ENCODE measurements around the gene MICU1.

The MICU1 gene

GRCh38 chr10:72638586-72639440 lies 12.9 kb upstream of the MICU1 start:
- no peak for TF ChIP-seq Cebpa-rat (IDR thresholded peaks at IDR 0.05)
- H3K4me2 ChIP-seq: peak overlapping the region in 3 of 11 experiments; percentile 64 to 77 (median 66); a peak in 2 of 22 replicates
- H3K4me1 ChIP-seq: peaks cover 0 to 27% (median 16%) of the 10 kb centered on the region in 10 experiments; a peak in 17 of 20 replicates
- no peaks in the 10 kb centered on the region for H3K36me3 ChIP-seq
- H3K4me3 ChIP-seq: no peak overlapping the region
- no peaks in the 10 kb centered on the region for H4K20me1 ChIP-seq
- no peak overlapping the region for H3K9ac ChIP-seq
- peak overlapping the region in 1 of 11 experiments; percentile 65; a peak in 1 of 22 replicates for H3K27ac ChIP-seq
- no peaks in the 10 kb centered on the region for H3K9me3 ChIP-seq (replicated peaks in 1 of 11)
- no peaks in the 10 kb centered on the region for H3K27me3 ChIP-seq

- H3K4me1 ChIP-seq: peaks cover 0 to 27% (median 16%) of the 10 kb centered on the region in 10 experiments; a peak in 17 of 20 replicates
- no peak overlapping the region for H3K4me3 ChIP-seq
- no peaks in the 10 kb centered on the region for H3K36me3 ChIP-seq
- no peaks in the 10 kb centered on the region for H3K27me3 ChIP-seq
- H3K9ac ChIP-seq: peak overlapping the region in 4 of 11 experiments; percentile 11 to 40 (median 16); a peak in 1 of 22 replicates
- peak overlapping the region in 10 of 11 experiments; percentile 32 to 77 (median 62); a peak in 17 of 22 replicates for H3K4me2 ChIP-seq
- TF ChIP-seq Cebpa-rat (IDR thresholded peaks at IDR 0.05): no peak
- H3K27ac ChIP-seq: peak overlapping the region in 10 of 11 experiments; percentile 13 to 65 (median 44); a peak in 17 of 22 replicates
- no peaks in the 10 kb centered on the region for H3K9me3 ChIP-seq (replicated peaks in 1 of 11)
- H4K20me1 ChIP-seq: no peaks in the 10 kb centered on the region
These were observed 11.5 kb upstream of the MICU1 start for GRCh38 chr10:72637398-72637857.

- Histone ChIP-seq H3K4me2 (no peak overlapping the region), H3K27ac (no peak overlapping the region), H3K27me3 (no peaks in the 10 kb centered on the region), H3K4me3 (no peak overlapping the region), H3K9me3 (replicated peaks in 1 of 11) (no peaks in the 10 kb centered on the region; a peak in 1 of 22 replicates), H4K20me1 (no peaks in the 10 kb centered on the region), H3K4me1 (peaks cover 6 to 14% (median 11%) of the 10 kb centered on the region in 10 experiments; a peak in 19 of 20 replicates), H3K9ac (no peak overlapping the region), H3K36me3 (no peaks in the 10 kb centered on the region)
- TF ChIP-seq Cebpa-rat (IDR thresholded peaks at IDR 0.05): no peak
These were observed 4.3 kb upstream of the MICU1 start for GRCh38 chr10:72630144-72630543.

- peak overlapping the region in 10 of 11 experiments; percentile 40 to 91 (median 80); a peak in 19 of 22 replicates for H3K27ac ChIP-seq
- H3K9ac ChIP-seq: peak overlapping the region; percentile 78 to 94 (median 89)
- no peaks in the 10 kb centered on the region for H3K27me3 ChIP-seq
- H3K36me3 ChIP-seq: peaks cover 0 to 7% (median 0%) of the 10 kb centered on the region in 11 experiments; a peak in 3 of 22 replicates
- H3K4me1 ChIP-seq: peaks cover 18 to 25% (median 23%) of the 10 kb centered on the region in 10 experiments
- peaks cover 0 to 8% (median 0%) of the 10 kb centered on the region in 11 experiments; a peak in 3 of 22 replicates for H4K20me1 ChIP-seq
- TF ChIP-seq Cebpa-rat (IDR thresholded peaks at IDR 0.05): no peak
- peak overlapping the region; percentile 84 to 100 (median 89) for H3K4me3 ChIP-seq
- no peaks in the 10 kb centered on the region; a peak in 1 of 22 replicates for H3K9me3 ChIP-seq (replicated peaks in 1 of 11)
- H3K4me2 ChIP-seq: peak overlapping the region; percentile 42 to 85 (median 76)
These were observed 520 bp upstream of the MICU1 start for GRCh38 chr10:72626444-72626754.

- Histone ChIP-seq H3K9me3 (replicated peaks in 1 of 11) (no peaks in the 10 kb centered on the region; a peak in 1 of 22 replicates), H3K9ac (peak overlapping the region; percentile 78 to 94 (median 89)), H3K27me3 (no peaks in the 10 kb centered on the region), H3K4me3 (peak overlapping the region; percentile 84 to 100 (median 89)), H3K4me1 (peaks cover 18 to 25% (median 23%) of the 10 kb centered on the region in 10 experiments), H3K36me3 (peaks cover 0 to 7% (median 0%) of the 10 kb centered on the region in 11 experiments; a peak in 3 of 22 replicates), H3K27ac (peak overlapping the region; percentile 70 to 91 (median 78)), H4K20me1 (peaks cover 0 to 13% (median 0%) of the 10 kb centered on the region in 11 experiments; a peak in 3 of 22 replicates), H3K4me2 (peak overlapping the region; percentile 69 to 86 (median 82))
- no peak for TF ChIP-seq Cebpa-rat (IDR thresholded peaks at IDR 0.05)
These were observed 637 bp downstream of the MICU1 start for GRCh38 chr10:72625276-72625607.

GRCh38 chr10:72622271-72622670 lies 3.6 kb downstream of the MICU1 start:
- Histone ChIP-seq H3K4me1 (peaks cover 18 to 23% (median 22%) of the 10 kb centered on the region in 10 experiments), H3K4me2 (no peak overlapping the region), H3K4me3 (no peak overlapping the region), H3K9ac (no peak overlapping the region), H3K9me3 (replicated peaks in 1 of 11) (peaks cover 0 to under 1% (median 0%) of the 10 kb centered on the region in 11 experiments; a peak in 4 of 22 replicates), H4K20me1 (peaks cover 0 to 25% (median 0%) of the 10 kb centered on the region in 11 experiments; a peak in 3 of 22 replicates), H3K36me3 (peaks cover 0 to 7% (median 0%) of the 10 kb centered on the region in 11 experiments; a peak in 4 of 22 replicates), H3K27ac (no peak overlapping the region), H3K27me3 (no peaks in the 10 kb centered on the region)
- no peak for TF ChIP-seq Cebpa-rat (IDR thresholded peaks at IDR 0.05)

- TF ChIP-seq Cebpa-rat (IDR thresholded peaks at IDR 0.05): no peak
- H3K9me3 ChIP-seq (replicated peaks in 1 of 11): peaks cover 19 to 28% (median 22%) of the 10 kb centered on the region in 11 experiments
- peaks cover 0 to 10% (median 8%) of the 10 kb centered on the region in 10 experiments; a peak in 14 of 20 replicates for H3K4me1 ChIP-seq
- H3K36me3 ChIP-seq: peaks cover 0 to 21% (median 11%) of the 10 kb centered on the region in 11 experiments; a peak in 12 of 22 replicates
- no peak overlapping the region for H3K4me3 ChIP-seq
- H3K4me2 ChIP-seq: no peak overlapping the region
- no peaks in the 10 kb centered on the region for H3K27me3 ChIP-seq
- peaks cover 0 to 26% (median 0%) of the 10 kb centered on the region in 11 experiments; a peak in 4 of 22 replicates for H4K20me1 ChIP-seq
- no peak overlapping the region for H3K27ac ChIP-seq
- no peak overlapping the region for H3K9ac ChIP-seq
These were observed 9.2 kb downstream of the MICU1 start for GRCh38 chr10:72616716-72617115.

GRCh38 chr10:72615970-72616369 lies 9.9 kb downstream of the MICU1 start:
- no peak for TF ChIP-seq Cebpa-rat (IDR thresholded peaks at IDR 0.05)
- Histone ChIP-seq H4K20me1 (peaks cover 0 to 28% (median 0%) of the 10 kb centered on the region in 11 experiments; a peak in 4 of 22 replicates), H3K4me1 (peaks cover 0 to 13% (median 11%) of the 10 kb centered on the region in 10 experiments; a peak in 14 of 20 replicates), H3K4me2 (no peak overlapping the region), H3K27me3 (no peaks in the 10 kb centered on the region), H3K9me3 (replicated peaks in 1 of 11) (peaks cover 19 to 28% (median 25%) of the 10 kb centered on the region in 11 experiments), H3K4me3 (no peak overlapping the region), H3K27ac (no peak overlapping the region), H3K9ac (no peak overlapping the region), H3K36me3 (peaks cover 0 to 21% (median 11%) of the 10 kb centered on the region in 11 experiments; a peak in 12 of 22 replicates)
